H1 (cell line): ENCODE results near the gene STARD4. TPM values are rescaled to one million over a fixed set of nuclear protein-coding genes. Genes with fewer than 3 reads are reported as not detected.

Experiments
- CBX8 ChIP-seq: fragments of 300-800, 300-1000 bp; sonication (generic); IDR thresholded peaks from 2 replicates; pipeline ENCODE4 v1.7.1; 2016; ENCODE audit warnings: low read depth, low read length, borderline replicate concordance
- CHD1 ChIP-seq: IDR thresholded peaks from 2 replicates; pipeline ENCODE4 v1.6.1; 2012; ENCODE audit warnings: low read depth, low read length, improper control_type of control experiment
- CTBP2 ChIP-seq: IDR thresholded peaks from 2 replicates; pipeline ENCODE4 v1.7.0; 2011; ENCODE audit warnings: borderline replicate concordance, mild to moderate bottlenecking, moderate library complexity, mixed read lengths, low read length; ENCODE audit not compliant: insufficient read depth, insufficient read length
- HDAC6 ChIP-seq: IDR thresholded peaks from one replicate; pipeline ENCODE4 v1.7.1; 2012; ENCODE audit warnings: low read depth, mild to moderate bottlenecking, inconsistent platforms, low read length, moderate library complexity
- JUN ChIP-seq: IDR thresholded peaks from 2 replicates; pipeline ENCODE4 v1.6.1; 2011; ENCODE audit warnings: low read depth, mild to moderate bottlenecking, improper control_type of control experiment, low read length
- SIRT6 ChIP-seq: IDR thresholded peaks from one replicate; pipeline ENCODE4 v1.7.1; 2012; ENCODE audit warnings: low read length, inconsistent platforms
- SP1 ChIP-seq: IDR thresholded peaks from 2 replicates; pipeline ENCODE4 v1.6.1; 2011; ENCODE audit warnings: low read depth, low read length
- TAF7 ChIP-seq: optimal IDR thresholded peaks from 2 replicates; pipeline ENCODE3; 2011; ENCODE audit warnings: low read depth, mild to moderate bottlenecking, inconsistent platforms, low read length, moderate library complexity, borderline replicate concordance
- polyA plus RNA-seq, 7 experiments: library from polyadenylated mRNA; depleted of rRNA in 3 of 7; stranded (reverse) in 5 of 7; unstranded in 2 of 7; fragments of >200 nt in 5 of 7; fragments of 200-250 nt in 2 of 7; gene quantifications; 1 replicate in 5 of 7; 2 replicates in 1 of 7; 4 replicates in 1 of 7; pipeline versions ENCODE4 v1.2.1 to v1.2.3, GENCODE V29; 2011 to 2013; ENCODE audit warnings: missing spikeins in 2 of 7, mixed read lengths in 2 of 7
- total RNA-seq: library from RNA; stranded (reverse); fragmentation: NEBNext Ultra II Directional; extraction: Animal tissue kit (Norgen Biotek cat#: 25700); gene quantifications from 2 replicates; pipeline ENCODE4 v1.2.1, GENCODE V29; 2021
- TF ChIP-seq, protein P1 (sequence below): fragments of 300-600 bp; sonication (generic); IDR thresholded peaks from 2 replicates; pipeline ENCODE4 v1.7.1; 2012; ENCODE audit warnings: low read length, moderate library complexity, mild to moderate bottlenecking, inconsistent platforms; ENCODE audit not compliant: insufficient replicate concordance
- TF ChIP-seq, protein P2 (sequence below): IDR thresholded peaks from 2 replicates; pipeline ENCODE4 v1.6.1; 2011; ENCODE audit warnings: low read length, improper control_type of control experiment

The STARD4 gene
- total and polyA plus RNA-seq, 2 of the 8 experiments (the other 6 are each of a cell fraction or from before 2014, with no cell fraction given): 10.8 to 47.9 TPM

DNA sequence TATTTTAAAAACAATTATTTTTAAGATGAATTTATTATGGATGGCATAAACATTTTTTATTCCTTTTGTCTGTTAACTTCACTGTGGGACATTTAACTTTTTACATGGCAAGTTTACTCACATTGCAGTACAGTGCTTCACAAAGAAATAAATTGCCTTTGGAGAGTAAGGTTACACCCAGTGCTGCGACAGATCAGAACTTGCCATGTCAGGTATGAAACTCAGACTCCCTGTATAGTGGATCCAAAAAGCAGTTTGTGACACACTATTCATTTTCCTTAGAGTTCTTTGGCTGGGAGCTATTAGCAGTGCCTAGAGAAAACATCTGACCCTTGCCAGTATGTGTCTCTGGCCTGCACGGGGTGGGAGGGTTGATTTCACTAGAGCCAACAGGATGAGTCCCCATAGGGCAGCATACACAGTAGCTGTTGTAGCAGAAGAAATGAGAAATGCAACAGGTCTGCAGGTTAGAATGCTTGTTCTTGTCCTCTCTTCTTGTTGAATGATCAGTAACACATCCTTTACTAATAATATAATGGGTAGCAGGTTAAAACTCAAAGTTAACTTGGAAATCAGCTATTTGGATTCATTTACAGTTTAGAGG is 42.9 kb downstream of the STARD4 start (continued):
- TF ChIP-seq, protein P1, sequence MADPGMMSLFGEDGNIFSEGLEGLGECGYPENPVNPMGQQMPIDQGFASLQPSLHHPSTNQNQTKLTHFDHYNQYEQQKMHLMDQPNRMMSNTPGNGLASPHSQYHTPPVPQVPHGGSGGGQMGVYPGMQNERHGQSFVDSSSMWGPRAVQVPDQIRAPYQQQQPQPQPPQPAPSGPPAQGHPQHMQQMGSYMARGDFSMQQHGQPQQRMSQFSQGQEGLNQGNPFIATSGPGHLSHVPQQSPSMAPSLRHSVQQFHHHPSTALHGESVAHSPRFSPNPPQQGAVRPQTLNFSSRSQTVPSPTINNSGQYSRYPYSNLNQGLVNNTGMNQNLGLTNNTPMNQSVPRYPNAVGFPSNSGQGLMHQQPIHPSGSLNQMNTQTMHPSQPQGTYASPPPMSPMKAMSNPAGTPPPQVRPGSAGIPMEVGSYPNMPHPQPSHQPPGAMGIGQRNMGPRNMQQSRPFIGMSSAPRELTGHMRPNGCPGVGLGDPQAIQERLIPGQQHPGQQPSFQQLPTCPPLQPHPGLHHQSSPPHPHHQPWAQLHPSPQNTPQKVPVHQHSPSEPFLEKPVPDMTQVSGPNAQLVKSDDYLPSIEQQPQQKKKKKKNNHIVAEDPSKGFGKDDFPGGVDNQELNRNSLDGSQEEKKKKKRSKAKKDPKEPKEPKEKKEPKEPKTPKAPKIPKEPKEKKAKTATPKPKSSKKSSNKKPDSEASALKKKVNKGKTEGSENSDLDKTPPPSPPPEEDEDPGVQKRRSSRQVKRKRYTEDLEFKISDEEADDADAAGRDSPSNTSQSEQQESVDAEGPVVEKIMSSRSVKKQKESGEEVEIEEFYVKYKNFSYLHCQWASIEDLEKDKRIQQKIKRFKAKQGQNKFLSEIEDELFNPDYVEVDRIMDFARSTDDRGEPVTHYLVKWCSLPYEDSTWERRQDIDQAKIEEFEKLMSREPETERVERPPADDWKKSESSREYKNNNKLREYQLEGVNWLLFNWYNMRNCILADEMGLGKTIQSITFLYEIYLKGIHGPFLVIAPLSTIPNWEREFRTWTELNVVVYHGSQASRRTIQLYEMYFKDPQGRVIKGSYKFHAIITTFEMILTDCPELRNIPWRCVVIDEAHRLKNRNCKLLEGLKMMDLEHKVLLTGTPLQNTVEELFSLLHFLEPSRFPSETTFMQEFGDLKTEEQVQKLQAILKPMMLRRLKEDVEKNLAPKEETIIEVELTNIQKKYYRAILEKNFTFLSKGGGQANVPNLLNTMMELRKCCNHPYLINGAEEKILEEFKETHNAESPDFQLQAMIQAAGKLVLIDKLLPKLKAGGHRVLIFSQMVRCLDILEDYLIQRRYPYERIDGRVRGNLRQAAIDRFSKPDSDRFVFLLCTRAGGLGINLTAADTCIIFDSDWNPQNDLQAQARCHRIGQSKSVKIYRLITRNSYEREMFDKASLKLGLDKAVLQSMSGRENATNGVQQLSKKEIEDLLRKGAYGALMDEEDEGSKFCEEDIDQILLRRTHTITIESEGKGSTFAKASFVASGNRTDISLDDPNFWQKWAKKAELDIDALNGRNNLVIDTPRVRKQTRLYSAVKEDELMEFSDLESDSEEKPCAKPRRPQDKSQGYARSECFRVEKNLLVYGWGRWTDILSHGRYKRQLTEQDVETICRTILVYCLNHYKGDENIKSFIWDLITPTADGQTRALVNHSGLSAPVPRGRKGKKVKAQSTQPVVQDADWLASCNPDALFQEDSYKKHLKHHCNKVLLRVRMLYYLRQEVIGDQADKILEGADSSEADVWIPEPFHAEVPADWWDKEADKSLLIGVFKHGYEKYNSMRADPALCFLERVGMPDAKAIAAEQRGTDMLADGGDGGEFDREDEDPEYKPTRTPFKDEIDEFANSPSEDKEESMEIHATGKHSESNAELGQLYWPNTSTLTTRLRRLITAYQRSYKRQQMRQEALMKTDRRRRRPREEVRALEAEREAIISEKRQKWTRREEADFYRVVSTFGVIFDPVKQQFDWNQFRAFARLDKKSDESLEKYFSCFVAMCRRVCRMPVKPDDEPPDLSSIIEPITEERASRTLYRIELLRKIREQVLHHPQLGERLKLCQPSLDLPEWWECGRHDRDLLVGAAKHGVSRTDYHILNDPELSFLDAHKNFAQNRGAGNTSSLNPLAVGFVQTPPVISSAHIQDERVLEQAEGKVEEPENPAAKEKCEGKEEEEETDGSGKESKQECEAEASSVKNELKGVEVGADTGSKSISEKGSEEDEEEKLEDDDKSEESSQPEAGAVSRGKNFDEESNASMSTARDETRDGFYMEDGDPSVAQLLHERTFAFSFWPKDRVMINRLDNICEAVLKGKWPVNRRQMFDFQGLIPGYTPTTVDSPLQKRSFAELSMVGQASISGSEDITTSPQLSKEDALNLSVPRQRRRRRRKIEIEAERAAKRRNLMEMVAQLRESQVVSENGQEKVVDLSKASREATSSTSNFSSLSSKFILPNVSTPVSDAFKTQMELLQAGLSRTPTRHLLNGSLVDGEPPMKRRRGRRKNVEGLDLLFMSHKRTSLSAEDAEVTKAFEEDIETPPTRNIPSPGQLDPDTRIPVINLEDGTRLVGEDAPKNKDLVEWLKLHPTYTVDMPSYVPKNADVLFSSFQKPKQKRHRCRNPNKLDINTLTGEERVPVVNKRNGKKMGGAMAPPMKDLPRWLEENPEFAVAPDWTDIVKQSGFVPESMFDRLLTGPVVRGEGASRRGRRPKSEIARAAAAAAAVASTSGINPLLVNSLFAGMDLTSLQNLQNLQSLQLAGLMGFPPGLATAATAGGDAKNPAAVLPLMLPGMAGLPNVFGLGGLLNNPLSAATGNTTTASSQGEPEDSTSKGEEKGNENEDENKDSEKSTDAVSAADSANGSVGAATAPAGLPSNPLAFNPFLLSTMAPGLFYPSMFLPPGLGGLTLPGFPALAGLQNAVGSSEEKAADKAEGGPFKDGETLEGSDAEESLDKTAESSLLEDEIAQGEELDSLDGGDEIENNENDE: no peak
- TF ChIP-seq TAF7 (no peak), CBX8 (no peak), SP1 (no peak), HDAC6 (no peak), SIRT6 (no peak), CTBP2 (no peak), CHD1 (no peak), JUN (no peak)
- TF ChIP-seq, protein P2, sequence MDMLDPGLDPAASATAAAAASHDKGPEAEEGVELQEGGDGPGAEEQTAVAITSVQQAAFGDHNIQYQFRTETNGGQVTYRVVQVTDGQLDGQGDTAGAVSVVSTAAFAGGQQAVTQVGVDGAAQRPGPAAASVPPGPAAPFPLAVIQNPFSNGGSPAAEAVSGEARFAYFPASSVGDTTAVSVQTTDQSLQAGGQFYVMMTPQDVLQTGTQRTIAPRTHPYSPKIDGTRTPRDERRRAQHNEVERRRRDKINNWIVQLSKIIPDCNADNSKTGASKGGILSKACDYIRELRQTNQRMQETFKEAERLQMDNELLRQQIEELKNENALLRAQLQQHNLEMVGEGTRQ: no peak
